IMR-90 (cell line): ENCODE measurements around the gene SMYD1. TPM values are rescaled to one million over a fixed set of nuclear protein-coding genes. Genes with fewer than 3 reads are reported as not detected.

Experiments
- ATAC-seq: fragments of 200-7000 bp; cut with Tn5 transposase; 2 replicates; pipeline ENCODE4 v1.9.1; 2020; ENCODE audit warnings: low read depth, mild to moderate bottlenecking, moderate library complexity
- BruUV-seq: library from RNA; stranded (reverse); fragments of 400-500 nt; replicated peaks from 2 replicates; lab custom pipeline; 2021; lab: Mats Ljungman, UMichigan
- CTCF ChIA-PET: fragments of 300-600 bp; formaldehyde crosslinking; extraction: SDS; loops from one replicate; lab custom pipeline; 2021; ENCODE audit warnings: antibody characterized with exemption; lab: Yijun Ruan, JAX
- POLR2A ChIA-PET: fragments of 300-600 bp; sonication (Branson Sonifier 250); formaldehyde crosslinking; loops from one replicate; lab custom pipeline; 2022; ENCODE audit warnings: antibody characterized with exemption; ENCODE audit not compliant: unreplicated experiment; lab: Charles Lee
- DNase-seq: peaks from one replicate; pipeline ENCODE4 v3.0.0; 2013
- H2AFZ ChIP-seq: replicated peaks from 2 replicates; pipeline ENCODE3; 2013; ENCODE audit warnings: low read length, mild to moderate bottlenecking; ENCODE audit not compliant: poor library complexity
- H2AK5ac ChIP-seq: 2 replicates; pipeline ENCODE4 v1.6.1; 2013; ENCODE audit warnings: low read depth, low read length, inconsistent platforms
- H2AK9ac ChIP-seq: replicated peaks from 2 replicates; pipeline ENCODE3; 2013; ENCODE audit warnings: mild to moderate bottlenecking, low read depth, low read length, moderate library complexity; ENCODE audit not compliant: poor library complexity
- H2BK120ac ChIP-seq: 2 replicates; pipeline ENCODE4 v1.6.1; 2013; ENCODE audit warnings: low read depth, low read length, inconsistent platforms
- H2BK15ac ChIP-seq: 3 replicates; pipeline ENCODE4 v1.6.1; 2013; ENCODE audit warnings: low read depth, low read length, inconsistent platforms
- H2BK20ac ChIP-seq: 2 replicates; pipeline ENCODE4 v1.6.1; 2013; ENCODE audit warnings: low read depth, mild to moderate bottlenecking, inconsistent platforms, low read length, moderate library complexity
- H2BK5ac ChIP-seq: 2 replicates; pipeline ENCODE4 v1.6.1; 2013; ENCODE audit warnings: mild to moderate bottlenecking, low read depth, low read length, inconsistent platforms; ENCODE audit not compliant: poor library complexity, severe bottlenecking
- H3K14ac ChIP-seq: replicated peaks from 2 replicates; pipeline ENCODE4 v1.6.1; 2013; ENCODE audit warnings: low read depth, low read length, inconsistent platforms
- H3K18ac ChIP-seq: 2 replicates; pipeline ENCODE4 v1.6.1; 2013; ENCODE audit warnings: low read depth, low read length, control low read depth
- H3K23ac ChIP-seq: 2 replicates; pipeline ENCODE4 v1.6.1; 2013; ENCODE audit warnings: low read depth, low read length, inconsistent platforms
- H3K27ac ChIP-seq: 2 replicates; pipeline ENCODE4 v1.5.1; 2013; ENCODE audit warnings: mild to moderate bottlenecking, control low read depth, low read length; ENCODE audit not compliant: insufficient read depth
- H3K27me3 ChIP-seq: 2 replicates; pipeline ENCODE4 v1.6.1; 2013; ENCODE audit warnings: low read length; ENCODE audit not compliant: control insufficient read depth, insufficient read depth
- H3K36me3 ChIP-seq: 2 replicates; pipeline ENCODE4 v1.6.1; 2013; ENCODE audit warnings: low read length, mixed read lengths; ENCODE audit not compliant: control insufficient read depth, insufficient read depth
- H3K4ac ChIP-seq: 2 replicates; pipeline ENCODE4 v1.6.1; 2013; ENCODE audit warnings: low read depth, low read length, inconsistent platforms
- H3K4me1 ChIP-seq: 2 replicates; pipeline ENCODE4 v1.6.1; 2013; ENCODE audit warnings: low read length, mixed read lengths; ENCODE audit not compliant: control insufficient read depth, insufficient read depth
- H3K4me2 ChIP-seq: 2 replicates; pipeline ENCODE4 v1.6.1; 2013; ENCODE audit warnings: low read depth, mild to moderate bottlenecking, control low read depth, low read length, moderate library complexity
- H3K4me3 ChIP-seq: 2 replicates; pipeline ENCODE4 v1.5.1; 2013; ENCODE audit warnings: low read depth, mild to moderate bottlenecking, control low read depth, low read length, moderate library complexity; ENCODE audit not compliant: insufficient read depth
- H3K56ac ChIP-seq: 2 replicates; pipeline ENCODE4 v1.6.1; 2013; ENCODE audit warnings: low read length, inconsistent platforms; ENCODE audit not compliant: insufficient read depth; ENCODE audit errors: extremely low read depth
- H3K79me1 ChIP-seq, 2 experiments: 2 replicates each; pipeline ENCODE4 v1.6.1; 2013; ENCODE audit warnings: low read length in 2 of 2, inconsistent platforms in 1 of 2, low read depth in 1 of 2
- H3K9ac ChIP-seq: 2 replicates; pipeline ENCODE4 v1.6.1; 2013; ENCODE audit warnings: low read depth, low read length, control low read depth
- H3K9me1 ChIP-seq: 2 replicates; pipeline ENCODE4 v1.6.1; 2013; ENCODE audit warnings: low read length, inconsistent platforms; ENCODE audit not compliant: insufficient read depth
- H3K9me3 ChIP-seq: 2 replicates; pipeline ENCODE4 v1.6.1; 2013; ENCODE audit warnings: low read length; ENCODE audit not compliant: control insufficient read depth, insufficient read depth
- H4K20me1 ChIP-seq: 2 replicates; pipeline ENCODE4 v1.6.1; 2013; ENCODE audit warnings: low read length, inconsistent platforms; ENCODE audit not compliant: insufficient read depth
- H4K5ac ChIP-seq: 2 replicates; pipeline ENCODE4 v1.6.1; 2013; ENCODE audit warnings: mild to moderate bottlenecking, low read depth, low read length, control low read depth
- H4K8ac ChIP-seq, 2 experiments: 2 replicates each; pipeline ENCODE4 v1.6.1; 2013; ENCODE audit warnings: low read depth in 2 of 2, low read length in 2 of 2, control low read depth in 1 of 2, inconsistent platforms in 1 of 2
- H4K91ac ChIP-seq: 2 replicates; pipeline ENCODE4 v1.6.1; 2013; ENCODE audit warnings: low read depth, low read length, inconsistent platforms; ENCODE audit not compliant: insufficient read depth
- MAFK ChIP-seq: IDR thresholded peaks from 2 replicates; pipeline ENCODE4 v1.6.1; 2012; ENCODE audit warnings: low read depth, low read length, improper control_type of control experiment
- RAD21 ChIP-seq: IDR thresholded peaks from 2 replicates; pipeline ENCODE4 v1.6.1; 2012; ENCODE audit warnings: low read length, improper control_type of control experiment
- dilution Hi-C: fragments of 300-500 bp; cut with HindIII; formaldehyde crosslinking; loops from one replicate; pipeline ENCODE4 v1.14.3; 2018; ENCODE audit warnings: low sequenced_read_pairs; ENCODE audit not compliant: unreplicated experiment
- in situ Hi-C: fragments of 300-500 bp; cut with MboI; formaldehyde crosslinking; loops from 3 replicates; pipeline ENCODE4 v1.14.3; 2019; ENCODE audit warnings: low sequenced_read_pairs, inconsistent platforms, mixed read lengths
- intact Hi-C: fragments of 100-400 bp; cut with micrococcal nuclease; formaldehyde crosslinking; loops from 2 replicates; pipeline ENCODE4 v1.10.0; 2022
- polyA plus RNA-seq, 3 experiments: library from polyadenylated mRNA; depleted of rRNA; stranded (reverse); fragments of >200 nt; gene quantifications; 2 replicates each; pipeline ENCODE4 v1.2.3, GENCODE V29; 2012; ENCODE audit warnings: low replicate concordance in 1 of 3
- total RNA-seq: library from RNA; depleted of rRNA; stranded (reverse); fragments of >200 nt; gene quantifications from 2 replicates; pipeline ENCODE4 v1.2.3, GENCODE V29; 2012

The SMYD1 gene
- total and polyA plus RNA-seq, 2 of the 4 experiments (the other 2 are of a cell fraction): not detected

- H3K9ac ChIP-seq: no peak overlapping the region
- CTCF ChIA-PET: no interaction called here
- DNase-seq (no peak), ATAC-seq (no peak)
- no peak overlapping the region for H3K4me3 ChIP-seq
- H3K9me1 ChIP-seq: no peaks in the 10 kb centered on the region
- H2BK15ac ChIP-seq: no peak overlapping the region
- in situ Hi-C loops: no loop called here
- H3K27me3 ChIP-seq: peaks cover 15% of the 10 kb centered on the region
- no peaks in the 10 kb centered on the region for H3K79me1 ChIP-seq
- H3K23ac ChIP-seq: no peak overlapping the region
- H3K27ac ChIP-seq: no peak overlapping the region
- dilution Hi-C loops: no loop called here
- H2AFZ ChIP-seq: no peak overlapping the region
- H2BK120ac ChIP-seq: no peak overlapping the region
- H4K5ac ChIP-seq: no peak overlapping the region
- H2AK9ac ChIP-seq: no peak overlapping the region
- TF ChIP-seq RAD21 (no peak), MAFK (no peak)
- H4K8ac ChIP-seq: no peak overlapping the region
- no peak overlapping the region for H2BK20ac ChIP-seq
- no peak overlapping the region for H3K4me2 ChIP-seq
- H3K4me1 ChIP-seq: no peaks in the 10 kb centered on the region
- no peak overlapping the region for H3K18ac ChIP-seq
- no peaks in the 10 kb centered on the region for H3K9me3 ChIP-seq
- H2AK5ac ChIP-seq: no peak overlapping the region
- H4K91ac ChIP-seq: no peak overlapping the region
- no peak overlapping the region for H2BK5ac ChIP-seq
- POLR2A ChIA-PET: no interaction called here
- intact Hi-C loops: no loop called here
- no peak overlapping the region for H3K56ac ChIP-seq
- H3K14ac ChIP-seq: no peak overlapping the region
- BruUV-seq: no TSS peak
- H3K36me3 ChIP-seq: no peaks in the 10 kb centered on the region
- no peaks in the 10 kb centered on the region for H4K20me1 ChIP-seq
- H3K4ac ChIP-seq: no peak overlapping the region
Measured at GRCh38 chr2:88092773-88093172, 25.1 kb downstream of the SMYD1 start.
